HG03342 (cell line): ENCODE data around the gene CPLX1.

Experiments used
- ATAC-seq: cut with Tn5 transposase; IDR thresholded peaks from one replicate; pipeline ENCODE4 v1.9.1; 2021; ENCODE audit warnings: mild to moderate bottlenecking, moderate library complexity; ENCODE audit not compliant: unreplicated experiment

The CPLX1 gene

DNA sequence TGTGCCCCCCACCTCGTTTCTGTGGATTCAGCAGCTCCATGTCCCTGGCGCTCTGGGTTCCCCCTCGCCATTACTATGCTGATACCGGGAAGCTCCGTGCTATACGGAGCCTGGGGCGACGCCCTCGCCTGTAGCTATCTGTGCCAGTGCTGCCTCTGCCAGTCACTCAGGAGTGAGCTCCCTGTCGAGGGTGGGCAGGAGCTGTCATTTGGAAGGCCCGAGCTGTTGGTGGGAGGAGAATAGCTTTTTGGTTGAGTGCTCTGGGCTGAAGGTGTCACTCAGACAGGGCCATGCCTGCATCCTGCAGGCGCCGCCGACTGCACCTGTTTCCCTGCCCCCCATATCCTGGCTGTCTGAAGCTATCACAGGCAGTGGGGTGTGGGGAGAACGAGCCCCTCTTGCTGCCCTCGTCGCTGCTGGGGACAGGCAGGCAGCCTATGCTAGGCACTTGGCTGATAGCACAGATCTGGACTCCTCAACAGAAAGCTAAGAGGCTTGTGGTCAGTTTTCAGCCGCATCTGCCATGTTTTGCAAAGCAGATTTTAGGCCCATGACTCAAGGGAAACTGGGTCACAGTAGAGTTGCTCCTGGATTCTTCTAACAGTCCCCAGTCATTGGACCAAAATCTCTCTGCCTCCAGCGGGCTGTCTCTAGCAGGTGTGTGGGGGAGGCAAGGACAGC lies 31.8 kb downstream of the CPLX1 start:
- ATAC-seq = no peak

DNA sequence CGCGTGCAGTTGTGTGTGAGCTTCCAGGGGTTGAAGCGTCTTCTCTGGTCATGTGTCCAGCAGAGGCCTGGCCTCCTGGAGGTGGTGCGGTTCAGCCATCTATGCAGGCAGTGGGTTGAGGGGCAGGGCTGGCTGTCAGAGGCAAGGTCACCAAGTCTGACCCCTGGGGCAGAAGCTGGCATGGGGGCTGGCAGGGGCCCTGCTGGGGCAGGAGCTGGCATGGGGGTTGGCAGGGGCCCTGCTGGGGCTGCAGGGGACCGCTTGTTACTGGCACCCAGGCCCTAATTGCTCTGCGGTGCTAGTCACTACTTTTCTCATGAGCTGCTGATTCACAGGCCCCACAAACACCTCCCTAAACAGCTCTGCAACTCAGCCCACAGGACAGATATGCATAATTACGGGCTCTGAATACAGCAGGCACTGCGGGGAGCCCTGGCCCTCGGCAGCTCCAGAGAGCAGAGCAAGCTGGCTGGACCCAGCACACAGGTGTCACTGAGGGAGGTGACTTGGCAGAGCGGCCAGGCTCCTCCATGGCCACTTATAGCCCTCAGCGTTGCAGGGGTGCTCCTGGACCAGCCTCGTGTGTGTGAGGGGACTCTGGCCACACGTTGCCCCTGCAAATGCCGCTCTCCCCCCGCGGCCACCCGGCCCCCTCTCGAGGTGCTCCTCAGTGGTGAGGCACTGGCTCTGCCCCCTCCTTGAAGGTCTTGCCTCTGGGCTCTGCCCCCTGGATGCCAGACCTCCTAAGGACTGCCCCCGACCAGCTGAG lies 32.7 kb downstream of the CPLX1 start:
- no peak for ATAC-seq

DNA sequence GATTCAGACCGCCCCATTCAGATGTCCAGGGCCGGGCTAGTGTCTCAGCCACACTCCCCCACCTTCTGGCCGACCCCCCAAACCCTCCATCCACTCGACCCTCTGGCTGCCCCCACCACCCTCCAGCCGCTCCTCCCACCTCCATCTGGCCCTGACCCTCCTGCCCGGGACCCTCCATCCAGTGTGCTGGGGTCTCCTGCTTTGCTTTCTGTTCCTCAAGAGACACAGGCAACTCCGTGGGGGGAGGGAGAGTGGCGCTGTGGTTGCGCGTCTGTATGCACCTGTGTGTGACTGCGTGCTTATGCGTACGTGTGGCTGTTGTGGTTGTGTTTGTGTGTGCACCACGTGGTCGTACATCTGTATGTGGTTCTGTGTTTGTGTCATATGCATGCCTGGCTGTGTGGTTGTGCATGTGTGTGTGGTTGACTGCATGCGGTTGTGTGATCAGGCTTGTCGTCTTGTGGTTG lies 33.3 kb downstream of the CPLX1 start:
- no peak for ATAC-seq

DNA sequence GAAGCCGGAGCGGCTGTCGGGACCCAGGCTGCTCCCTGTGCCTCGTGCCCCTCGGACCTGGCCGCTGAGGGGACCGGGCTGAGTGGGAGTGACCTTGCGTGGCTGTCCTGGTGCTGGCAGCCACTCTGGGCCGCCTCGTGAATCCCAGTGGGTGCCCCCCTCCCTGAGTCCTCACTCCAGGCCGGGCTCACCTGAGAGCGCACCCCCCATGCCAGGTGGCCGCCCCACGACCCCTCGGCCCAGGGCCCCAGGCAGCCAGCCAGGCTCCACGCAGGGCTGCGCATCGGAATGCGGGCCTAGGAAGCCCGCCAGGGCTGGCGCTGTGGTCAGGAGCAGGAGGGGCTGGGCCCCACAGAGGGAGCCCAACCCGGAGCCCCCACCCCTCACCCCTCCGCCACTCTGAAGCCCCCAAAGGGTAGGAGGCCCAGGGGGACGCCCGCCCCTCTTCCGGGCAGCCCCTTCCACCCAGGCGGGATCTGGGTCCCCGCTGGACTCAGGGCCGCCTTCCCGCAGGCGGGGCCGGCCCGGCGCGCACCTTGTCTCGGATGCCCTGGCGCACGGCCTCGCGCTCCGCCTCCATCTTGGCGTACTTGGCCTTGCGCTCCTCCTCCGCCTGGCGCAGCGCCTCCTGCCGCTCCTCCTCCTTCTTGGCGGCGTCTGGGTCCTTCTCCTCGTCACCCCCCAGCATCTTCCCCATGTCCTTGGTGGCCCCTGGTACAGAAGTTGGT lies 33.9 kb downstream of the CPLX1 start:
- no peak for ATAC-seq

DNA sequence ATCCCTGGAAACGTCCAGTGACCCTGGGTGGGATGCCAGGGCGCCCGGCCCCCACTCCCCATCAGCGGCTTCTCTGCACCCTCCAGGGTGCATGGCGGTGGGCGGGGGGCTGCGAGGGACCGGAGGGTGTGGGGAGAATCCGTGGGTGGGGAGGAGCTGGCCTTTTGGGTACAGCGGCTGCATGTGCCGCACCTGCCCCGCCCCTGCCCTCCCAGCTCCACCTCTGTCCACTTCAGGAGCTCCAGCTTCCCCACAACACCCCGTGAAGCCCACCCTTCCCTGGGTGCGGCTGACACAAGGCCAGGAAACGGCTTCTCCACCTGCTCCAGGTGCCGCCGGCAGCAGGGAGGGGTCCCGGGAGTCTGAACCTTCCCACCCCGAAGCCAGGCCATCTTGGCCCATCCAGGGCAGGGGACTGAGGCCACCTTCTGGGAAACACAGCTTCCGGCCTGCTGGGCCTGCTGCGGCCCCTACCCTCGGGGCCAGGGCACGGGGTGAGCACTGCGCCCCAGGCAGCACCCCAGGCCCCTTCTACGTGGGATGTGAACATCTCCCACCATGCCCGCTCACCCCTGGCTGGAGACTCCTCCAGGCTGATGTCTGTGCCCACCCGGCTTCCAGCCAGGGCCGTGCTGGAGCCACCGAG lies 34.6 kb downstream of the CPLX1 start:
- no peak for ATAC-seq

DNA sequence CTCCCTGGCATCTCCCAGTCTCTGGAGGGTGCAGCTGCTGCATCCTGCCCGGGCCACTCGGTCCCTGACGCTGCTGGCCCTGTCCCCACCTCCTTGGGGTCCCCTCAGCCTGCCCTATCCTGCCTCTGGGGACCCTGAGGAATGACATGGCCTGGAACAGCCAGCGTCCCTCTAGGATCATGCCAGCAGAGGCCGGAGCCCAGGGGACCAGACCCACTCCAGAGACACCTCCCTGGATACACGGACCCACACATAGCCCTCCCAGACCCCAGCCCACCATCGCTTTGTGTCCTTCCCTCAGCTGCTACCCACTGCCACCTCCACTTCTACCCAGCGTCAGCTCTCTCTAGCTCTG lies 35.5 kb downstream of the CPLX1 start:
- no peak for ATAC-seq

DNA sequence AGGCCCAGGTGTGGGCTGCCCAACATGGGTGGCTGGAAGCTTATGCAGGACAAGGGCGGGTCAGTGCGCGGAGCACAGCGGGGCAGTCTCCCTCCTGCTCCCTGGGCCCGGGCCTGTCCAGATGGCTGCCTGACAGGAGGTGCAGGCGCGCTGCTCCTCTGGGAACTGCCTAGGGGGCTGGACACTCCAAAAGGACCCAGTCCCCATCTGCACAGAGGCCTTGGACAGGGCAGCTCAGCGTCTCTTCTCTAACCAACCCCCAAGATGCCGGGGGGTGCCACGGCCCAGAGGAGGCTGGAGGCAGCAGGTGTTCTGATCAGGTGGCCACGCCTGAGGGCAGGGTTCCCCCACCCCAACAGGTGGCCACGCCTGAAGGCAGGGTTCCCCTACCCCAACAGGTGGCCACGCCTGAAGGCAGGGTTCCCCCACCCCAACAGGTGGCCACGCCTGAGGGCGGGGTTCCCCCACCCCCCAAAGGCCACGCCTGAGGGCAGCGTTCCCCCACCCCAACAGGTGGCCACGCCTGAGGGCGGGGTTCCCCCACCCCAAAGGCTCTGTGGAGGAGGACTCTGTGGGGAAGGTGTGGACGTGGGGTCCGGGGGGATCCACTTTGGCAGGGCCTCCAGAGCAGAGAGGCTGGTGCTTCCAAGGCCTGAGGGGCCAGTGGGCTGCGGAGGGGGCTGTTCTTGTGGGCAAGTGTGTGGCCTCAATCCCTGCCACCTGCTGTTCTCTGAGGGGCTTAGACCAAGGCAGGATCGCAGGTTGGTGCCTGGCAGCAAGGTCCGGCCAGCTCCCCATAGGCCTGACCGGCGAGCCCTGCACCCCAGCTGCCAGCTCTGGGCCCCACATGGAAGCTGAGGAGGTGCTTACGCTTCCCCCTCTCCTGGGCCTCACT lies 36.1 kb downstream of the CPLX1 start:
- no peak for ATAC-seq

DNA sequence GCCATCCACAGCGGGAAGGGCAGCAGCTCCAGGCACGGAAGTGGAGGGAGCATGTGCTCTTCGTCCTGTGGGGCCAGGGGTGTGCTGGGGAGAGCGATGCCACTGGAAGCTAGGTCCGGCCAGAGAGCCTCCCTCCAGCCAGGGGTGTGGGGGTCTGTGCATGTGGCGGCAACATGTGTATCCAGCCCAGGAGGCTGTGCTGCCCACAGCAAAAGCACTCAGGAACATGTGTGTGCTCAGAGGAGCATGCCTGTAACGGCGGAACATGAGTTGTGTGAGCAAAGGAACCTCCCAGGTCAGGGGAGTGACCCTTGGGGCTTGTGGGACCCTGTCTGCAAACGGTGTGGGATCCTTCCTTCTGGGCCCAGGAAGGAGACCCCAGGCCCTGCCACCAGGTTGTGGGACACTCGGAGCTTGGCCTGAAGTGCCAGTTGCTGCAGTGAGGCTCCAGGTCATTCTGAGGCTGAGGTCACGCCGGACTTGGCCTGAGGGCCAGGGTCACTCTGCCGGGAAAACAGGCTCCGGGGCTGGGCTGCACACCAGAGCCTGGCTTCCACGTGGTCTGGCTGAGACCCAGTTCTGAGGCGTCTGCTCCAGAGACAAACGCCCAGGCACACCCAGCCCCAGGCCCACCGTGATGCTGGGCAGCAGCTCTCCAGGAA lies 37.2 kb downstream of the CPLX1 start:
- no peak for ATAC-seq

DNA sequence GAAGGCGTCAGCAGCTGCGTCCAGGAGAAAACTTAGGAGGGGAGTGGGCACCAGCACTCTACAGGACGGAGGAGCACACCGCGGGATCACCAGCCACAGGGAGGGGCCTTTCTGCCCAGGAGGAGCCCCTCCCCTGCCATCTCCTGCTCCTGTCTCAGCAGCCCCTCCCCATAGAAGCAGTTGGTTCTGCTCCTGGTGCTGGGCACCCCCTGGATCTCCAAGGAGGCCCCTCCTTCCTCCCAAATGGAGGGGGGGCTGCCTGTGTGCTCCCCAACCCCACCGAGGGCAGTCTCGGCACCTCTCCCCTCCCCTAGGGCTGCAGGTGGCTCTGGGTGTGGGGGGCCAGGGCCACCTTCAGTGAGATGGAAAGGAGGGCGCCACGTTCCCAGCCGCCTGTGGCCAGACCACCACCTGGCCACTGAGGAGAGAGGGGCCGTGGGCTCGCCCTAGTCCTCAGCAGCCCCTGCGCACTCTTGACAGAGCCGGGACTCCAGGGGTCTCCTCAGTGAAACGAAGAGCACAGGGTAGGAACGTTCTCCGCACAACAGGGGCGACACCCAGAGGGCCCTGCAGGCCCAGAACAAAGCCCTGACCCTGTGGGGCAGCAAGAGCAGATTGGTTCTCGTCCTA lies 37.8 kb downstream of the CPLX1 start:
- ATAC-seq = no peak

DNA sequence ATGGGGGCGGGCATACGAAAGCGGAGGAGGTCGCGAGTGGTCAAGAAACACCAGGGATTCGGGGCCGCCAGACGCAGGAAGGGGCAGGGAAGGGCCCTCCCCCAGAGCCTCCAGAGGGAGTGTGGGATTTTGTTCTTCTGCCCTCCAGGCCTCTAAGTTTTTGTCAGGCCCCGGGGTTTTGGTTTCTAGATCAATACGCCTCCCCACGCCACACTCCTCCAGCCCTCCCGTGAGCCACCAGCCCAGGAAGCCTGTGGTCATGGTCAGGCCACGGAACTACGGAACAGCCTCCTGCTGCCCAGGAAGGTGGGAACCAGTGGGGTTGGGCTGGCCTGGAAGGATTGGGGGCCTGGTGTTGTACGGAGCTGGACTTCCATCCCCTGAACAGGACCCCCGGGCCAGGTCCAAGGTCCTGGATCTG lies 38.4 kb downstream of the CPLX1 start:
- ATAC-seq = no peak

DNA sequence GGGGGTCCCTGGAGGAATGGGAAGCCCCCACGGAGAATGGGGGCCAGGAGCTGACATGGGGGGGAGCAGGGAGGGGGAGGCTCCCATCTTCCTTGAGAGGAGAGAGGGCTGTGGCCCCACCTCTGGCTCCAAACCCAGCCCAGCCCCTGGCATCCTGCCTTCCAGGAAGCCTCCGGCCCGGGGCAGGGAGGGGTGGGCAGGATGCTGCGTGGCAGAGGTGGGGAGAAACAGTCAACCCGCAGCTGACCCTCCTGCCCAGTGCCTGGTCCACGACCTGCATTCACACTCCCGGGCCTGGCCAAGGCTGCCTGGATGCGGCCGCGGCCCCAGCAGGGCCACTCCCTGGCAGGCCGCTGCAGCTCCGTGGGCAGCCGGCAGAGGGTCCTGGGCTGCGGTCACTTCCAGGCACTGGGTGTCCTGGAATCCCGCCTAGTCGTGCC lies 39.0 kb downstream of the CPLX1 start:
- no peak for ATAC-seq

DNA sequence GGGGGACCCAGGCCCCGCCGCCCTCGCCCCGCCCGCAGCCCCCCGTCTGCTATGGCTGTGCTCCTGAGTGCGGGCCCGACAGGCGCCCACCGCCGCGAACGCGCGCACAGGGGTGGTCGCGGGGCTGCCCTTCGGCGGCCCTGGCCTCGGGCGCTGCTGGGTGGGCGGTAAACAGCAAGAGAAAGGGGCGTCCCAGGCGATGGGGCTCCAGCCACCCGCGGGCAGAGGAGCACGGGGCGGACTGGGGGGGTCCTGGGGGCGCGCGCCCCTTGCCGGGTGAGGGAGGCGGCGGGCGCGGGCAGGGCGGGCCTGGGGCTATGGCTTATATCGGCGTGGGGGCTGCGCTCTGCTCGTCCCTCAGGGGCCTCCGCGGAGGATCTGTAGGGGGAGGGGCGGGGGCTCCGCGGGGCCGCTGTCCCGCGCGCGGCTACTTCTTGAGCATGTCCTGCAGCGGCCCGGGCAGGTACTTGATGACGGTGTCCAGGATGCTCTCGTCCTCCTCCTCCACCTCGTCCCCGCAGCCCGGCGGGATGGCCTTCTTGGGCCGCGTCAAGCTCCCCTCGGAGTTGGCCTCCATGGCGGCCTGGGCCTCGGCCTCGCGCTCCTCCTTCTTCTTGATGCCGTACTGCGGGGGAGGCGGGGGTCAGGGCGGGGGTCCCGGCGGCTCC lies 39.7 kb downstream of the CPLX1 start:
- ATAC-seq = no peak

DNA sequence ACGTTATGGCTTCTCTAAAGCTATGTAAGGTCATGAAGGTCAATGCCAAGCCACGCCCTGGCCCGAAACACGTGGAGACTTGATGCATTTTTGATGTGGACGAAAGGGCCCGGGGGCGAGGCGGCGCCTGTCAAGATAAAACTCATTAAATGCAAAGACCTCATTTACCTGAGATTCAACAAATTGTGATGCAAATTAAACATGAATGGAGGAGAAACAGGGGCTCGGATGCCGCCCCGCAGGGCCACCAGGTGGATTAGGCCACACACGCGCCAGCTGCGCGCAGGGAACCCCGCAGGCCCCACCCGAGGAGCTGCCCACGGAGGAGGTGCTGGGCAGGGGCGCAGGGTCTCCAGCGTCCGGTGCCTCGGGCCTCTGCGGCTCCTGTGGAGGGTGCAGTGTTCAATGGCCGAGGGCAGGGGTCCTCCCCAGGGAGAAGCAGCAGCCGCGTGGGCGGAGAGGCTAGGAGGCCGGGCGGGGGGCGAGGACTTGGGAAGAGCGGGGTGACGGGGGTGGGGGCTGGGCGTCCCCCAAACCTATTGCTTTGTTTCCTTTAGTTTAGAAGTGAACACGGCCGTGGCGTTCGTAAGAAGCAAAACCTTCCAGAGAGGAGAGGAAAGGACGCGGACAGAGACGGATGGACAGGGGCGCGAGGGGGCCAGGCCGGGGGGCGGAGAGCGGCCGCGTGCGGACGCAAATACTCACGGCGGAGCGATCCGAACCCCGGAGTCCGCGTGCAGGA lies 40.4 kb downstream of the CPLX1 start:
- ATAC-seq = no peak

DNA sequence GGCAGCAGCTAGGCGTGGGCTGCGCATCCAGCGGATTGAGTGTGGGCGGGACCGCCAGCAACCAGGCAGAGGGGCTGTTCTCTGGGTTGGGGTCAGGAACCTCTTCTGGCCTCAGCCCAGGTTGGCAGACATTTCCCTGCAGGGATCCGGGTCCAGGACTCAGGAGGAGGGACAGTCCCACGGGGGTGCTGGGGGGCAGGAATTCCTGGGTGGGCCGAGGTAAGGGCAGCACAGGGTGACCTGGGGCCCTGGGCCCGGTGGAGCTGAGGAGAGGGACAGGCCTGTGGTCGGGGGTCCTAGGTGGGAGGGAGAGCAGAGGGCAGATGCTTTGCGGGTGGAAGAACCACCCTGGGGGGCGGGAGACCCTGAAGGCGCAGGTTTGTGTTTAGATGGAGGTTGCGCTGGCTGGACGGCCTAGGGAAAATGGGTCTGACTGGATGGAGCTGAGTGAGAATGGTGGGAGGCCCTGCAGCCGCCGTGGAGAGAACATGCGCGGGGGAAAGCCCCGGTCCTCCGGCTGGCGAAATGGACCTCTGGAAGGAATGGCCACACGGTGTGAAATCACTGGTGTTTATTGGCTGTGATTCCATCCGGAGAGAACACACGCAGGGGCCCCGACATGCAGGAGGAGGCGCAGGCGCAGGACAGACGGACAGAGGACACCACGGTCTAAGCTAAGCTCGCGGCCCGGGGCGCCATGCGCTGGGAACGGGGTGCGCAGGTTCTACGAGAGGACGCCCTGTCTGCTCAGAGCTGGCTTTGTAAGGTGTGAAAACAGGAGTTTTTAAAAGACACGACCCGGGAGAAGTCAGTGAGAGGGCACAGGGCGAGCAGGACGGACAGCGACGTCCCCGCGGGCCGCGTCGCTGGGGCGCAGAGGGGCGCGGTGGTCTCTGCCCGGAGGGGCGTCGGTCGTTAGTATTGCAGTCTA lies 41.3 kb downstream of the CPLX1 start:
- no peak for ATAC-seq

DNA sequence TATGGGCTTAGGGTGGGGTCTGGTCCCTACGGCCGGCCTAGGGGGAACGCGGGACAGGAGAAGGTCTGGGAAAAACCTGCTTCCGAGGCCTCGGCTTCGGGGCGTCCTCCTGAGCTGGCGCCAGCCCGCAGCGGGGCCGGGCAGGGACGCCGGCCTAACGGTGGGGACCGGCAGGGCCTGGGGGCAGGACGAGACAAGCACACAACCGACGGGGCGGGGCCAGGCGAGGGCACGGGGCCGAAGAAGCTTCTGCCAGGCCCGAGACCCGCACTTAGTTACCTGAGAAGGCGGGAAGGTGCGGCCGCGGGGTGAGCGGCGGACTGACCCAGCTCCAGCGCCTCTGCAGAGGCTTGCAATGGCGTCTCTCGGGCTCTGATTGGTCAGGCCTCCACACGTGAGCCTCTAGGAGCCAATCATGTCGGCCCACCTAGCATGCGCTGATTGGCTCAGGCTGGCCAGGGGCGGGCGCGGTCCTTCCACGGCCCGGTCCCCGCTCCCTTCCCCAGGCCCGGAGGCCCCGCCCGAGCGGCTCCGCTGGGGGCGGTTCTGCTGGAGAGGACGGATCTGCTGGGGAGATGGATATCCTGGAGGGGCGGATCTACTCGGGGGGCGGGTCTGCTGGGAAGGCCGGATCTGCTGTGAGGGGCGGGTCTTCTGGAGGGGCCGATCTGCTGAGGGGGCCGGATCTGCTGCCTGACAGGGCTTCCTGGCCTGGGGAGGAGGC lies 44.3 kb downstream of the CPLX1 start:
- ATAC-seq = peak; percentile 95

DNA sequence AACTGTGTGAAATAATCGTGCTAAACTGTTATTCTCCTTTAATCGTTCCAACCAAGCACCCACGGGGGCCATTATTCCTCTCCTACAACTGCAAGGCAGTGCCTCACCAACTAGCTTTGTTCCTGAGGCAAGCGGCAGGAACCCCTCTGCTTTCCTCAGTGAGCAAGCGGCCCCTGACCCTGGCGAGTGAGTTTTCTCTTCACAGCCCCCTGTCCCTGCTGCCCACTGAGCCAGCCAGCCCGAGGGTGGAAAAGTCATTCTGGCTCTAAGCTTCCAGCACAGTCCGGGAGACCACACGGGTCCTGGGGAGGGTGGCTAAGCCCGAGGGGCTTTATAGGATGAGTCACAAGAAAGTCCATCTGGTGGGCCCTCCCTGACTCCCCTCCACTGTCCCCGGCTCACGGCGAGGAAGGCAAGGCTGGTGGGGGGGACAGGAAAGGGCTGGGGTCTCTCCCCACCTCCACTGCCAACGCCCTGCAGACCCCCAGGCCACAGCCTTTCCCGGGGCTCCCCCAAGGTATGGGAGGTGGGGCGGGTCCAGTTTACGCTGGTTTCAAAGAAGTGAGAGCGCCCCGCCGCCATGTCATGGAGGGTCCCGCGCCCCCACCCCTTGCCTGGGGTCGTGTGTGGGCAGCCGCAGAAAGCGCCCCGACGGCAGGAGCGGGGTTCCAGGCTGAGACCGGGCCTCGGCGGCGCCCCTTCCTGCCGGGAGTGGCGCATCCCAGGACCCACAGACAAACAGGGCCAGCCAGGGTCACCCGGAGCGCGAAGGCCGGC lies 45.0 kb downstream of the CPLX1 start:
- ATAC-seq = no peak
